Activated naive CD4-positive, alpha-beta T cell treated with anti-CD3 and anti-CD28 coated beads, Interleukin-2, amount 50 U/mL, for 72 hours (primary cell): ENCODE data around the gene EMD. TPM values are rescaled to one million over a fixed set of nuclear protein-coding genes. Genes with fewer than 3 reads are reported as not detected.

Source experiments
- ATAC-seq, 2 donors: fragments of 150-1000 bp; cut with Tn5 transposase; 2 replicates each; pipeline ENCODE4 v1.10.0; 2021; ENCODE audit warnings: mild to moderate bottlenecking in 2 of 2, moderate library complexity in 2 of 2
- DNase-seq, 2 donors: peaks; one replicate each; pipeline ENCODE4 v3.0.0; 2021 to 2022; ENCODE audit warnings: low spot score in 2 of 2
- H3K27ac Mint-ChIP-seq, 2 donors: one replicate each; pipeline ENCODE4 v1.8.0; 2022; ENCODE audit warnings: mild to moderate bottlenecking in 2 of 2, mixed read lengths in 2 of 2
- H3K36me3 Mint-ChIP-seq, 2 donors: one replicate each; pipeline ENCODE4 v1.8.0; 2022; ENCODE audit warnings: mixed read lengths in 2 of 2
- H3K9me3 Mint-ChIP-seq, 2 donors: one replicate each; pipeline ENCODE4 v1.8.0; 2022; ENCODE audit warnings: mixed read lengths in 2 of 2
- total RNA-seq, 2 donors: library from RNA; stranded (reverse); gene quantifications; one replicate each; pipeline ENCODE4 v1.2.3, GENCODE V29; 2022

EMD gene
- total RNA-seq, 2 donors from 2014 or later, result 79.3 to 83.0 TPM

- no peaks in the 10 kb centered on the region for H3K36me3 Mint-ChIP-seq
- H3K9me3 Mint-ChIP-seq, result no peaks in the 10 kb centered on the region
- ATAC-seq, result no peak
- no peak overlapping the region for H3K27ac Mint-ChIP-seq
- DNase-seq, result no peak
Observed at GRCh38 chrX:154417157-154417556, 38.1 kb downstream of the EMD start.

- no peak overlapping the region for H3K27ac Mint-ChIP-seq
- no peaks in the 10 kb centered on the region for H3K36me3 Mint-ChIP-seq
- ATAC-seq (no peak), DNase-seq (no peak)
- no peaks in the 10 kb centered on the region for H3K9me3 Mint-ChIP-seq
Observed at GRCh38 chrX:154419189-154419588, 40.1 kb downstream of the EMD start.

- no peaks in the 10 kb centered on the region for H3K9me3 Mint-ChIP-seq
- no peak overlapping the region for H3K27ac Mint-ChIP-seq
- no peaks in the 10 kb centered on the region for H3K36me3 Mint-ChIP-seq
- ATAC-seq (no peak), DNase-seq (no peak)
Observed at GRCh38 chrX:154419688-154420401, 40.8 kb downstream of the EMD start.

- ATAC-seq (no peak), DNase-seq (no peak)
- Mint-ChIP-seq H3K9me3 (no peaks in the 10 kb centered on the region), H3K27ac (no peak overlapping the region), H3K36me3 (no peaks in the 10 kb centered on the region)
Observed at GRCh38 chrX:154420402-154420756, 41.3 kb downstream of the EMD start.

- Mint-ChIP-seq H3K36me3 (no peaks in the 10 kb centered on the region), H3K9me3 (no peaks in the 10 kb centered on the region), H3K27ac (no peak overlapping the region)
- ATAC-seq (no peak), DNase-seq (no peak)
Observed at GRCh38 chrX:154426916-154427770, 48.0 kb downstream of the EMD start.

GRCh38 chrX:154428176-154429171, 49.4 kb downstream of the EMD start, which contains the start of gene ATP6AP1:
TSS of gene ATP6AP1 (plus strand) at chrX:154428677. CDS start at chrX:154428693, 16 bp downstream.
- peak; percentile 85 to 93 for DNase-seq
- peak; percentile 99 for ATAC-seq
- Mint-ChIP-seq H3K9me3 (no peaks in the 10 kb centered on the region), H3K27ac (peak within 1 kb of the TSS; percentile 24 to 77), H3K36me3 (no peaks in the 10 kb centered on the region)

- ATAC-seq (peak in 1 of 2 donors; percentile 13), DNase-seq (no peak)
- no peaks in the 10 kb centered on the region for H3K9me3 Mint-ChIP-seq
- peak overlapping the region; percentile 24 to 63 for H3K27ac Mint-ChIP-seq
- no peaks in the 10 kb centered on the region for H3K36me3 Mint-ChIP-seq
Observed at GRCh38 chrX:154429711-154430110, 50.6 kb downstream of the EMD start.

- DNase-seq, result no peak
- H3K36me3 Mint-ChIP-seq, result no peaks in the 10 kb centered on the region
- no peaks in the 10 kb centered on the region for H3K9me3 Mint-ChIP-seq
- peak overlapping the region in 1 of 2 donors; percentile 3 for H3K27ac Mint-ChIP-seq
- ATAC-seq, result no peak
Observed at GRCh38 chrX:154430479-154430878, 51.4 kb downstream of the EMD start.

- peaks cover 0 to 2% of the 10 kb centered on the region in 2 donors for H3K36me3 Mint-ChIP-seq
- DNase-seq, result no peak
- peak overlapping the region in 1 of 2 donors; percentile 3 for H3K27ac Mint-ChIP-seq
- no peaks in the 10 kb centered on the region for H3K9me3 Mint-ChIP-seq
- ATAC-seq, result no peak
Observed at GRCh38 chrX:154430916-154431315, 51.8 kb downstream of the EMD start.

Other genes with a start within 250 kb of the EMD start
- not detected for gene OPN1LW, start 235.1 kb upstream of the EMD start, total RNA-seq
- gene OPN1MW, start 196.7 kb upstream of the EMD start, total RNA-seq, result not detected
- not detected for gene OPN1MW2, start 159.5 kb upstream of the EMD start, total RNA-seq
- gene OPN1MW3, start 121.7 kb upstream of the EMD start, total RNA-seq, result not detected
- not detected for gene TEX28, start 84.2 kb upstream of the EMD start, total RNA-seq
- under 1 TPM; 0.48 to 0.56 TPM for gene TKTL1, start 83.5 kb upstream of the EMD start, total RNA-seq
- gene FLNA, start 4.7 kb upstream of the EMD start, total RNA-seq, result 100 to 1,000 TPM; 690 to 932 TPM
- 1,000 to 10,000 TPM; 1,357 to 2,520 TPM for gene RPL10, start 19.1 kb downstream of the EMD start, total RNA-seq
- gene DNASE1L1, start 30.0 kb downstream of the EMD start, total RNA-seq, result 10 to 100 TPM; 14.7 to 20.6 TPM
- gene TAFAZZIN, start 32.2 kb downstream of the EMD start, total RNA-seq, result 10 to 100 TPM; 24.7 to 62.4 TPM
- 10 to 100 TPM; 26.9 to 44.5 TPM for gene ATP6AP1, start 49.4 kb downstream of the EMD start, total RNA-seq
- 100 to 1,000 TPM in 1 of 2 donors, 10 to 100 TPM in 1; 96.4 to 213 TPM for gene GDI1, start 57.9 kb downstream of the EMD start, total RNA-seq
- gene FAM50A, start 64.8 kb downstream of the EMD start, total RNA-seq, result 10 to 100 TPM; 53.0 to 68.5 TPM
- 10 to 100 TPM; 37.2 to 40.4 TPM for gene PLXNA3, start 79.0 kb downstream of the EMD start, total RNA-seq
- gene LAGE3, start 100.0 kb downstream of the EMD start, total RNA-seq, result 10 to 100 TPM; 44.9 to 46.0 TPM
- gene UBL4A, start 107.3 kb downstream of the EMD start, total RNA-seq, result 10 to 100 TPM; 39.6 to 40.4 TPM
- gene SLC10A3, start 111.3 kb downstream of the EMD start, total RNA-seq, result 10 to 100 TPM in 1 of 2 donors, 1 to 10 TPM in 1; 9.8 to 15.6 TPM
- 10 to 100 TPM; 27.7 to 32.7 TPM for gene FAM3A, start 136.9 kb downstream of the EMD start, total RNA-seq
- 10 to 100 TPM; 74.2 to 75.9 TPM for gene G6PD, start 167.6 kb downstream of the EMD start, total RNA-seq
- 10 to 100 TPM; 34.2 to 35.0 TPM for gene IKBKG, start 168.3 kb downstream of the EMD start, total RNA-seq
- not detected for gene CTAG1A, start 205.8 kb downstream of the EMD start, total RNA-seq
- not detected for gene CTAG1B, start 240.0 kb downstream of the EMD start, total RNA-seq